Measurements from ENCODE around the gene UNC50. TPM values are rescaled to one million over a fixed set of nuclear protein-coding genes. Genes with fewer than 3 reads are reported as not detected.
A peak's percentile ranks its signal among the peaks of the same experiment; 100 is the strongest.
"Not testable (repeated sequence)": the region's sequence is repeated elsewhere in the genome, so short reads cannot be mapped to it uniquely, and the experiment has no call there.

Gene UNC50
- total RNA-seq, 2 donors from 2014 or later, result 19.5 to 26.0 TPM

GRCh38 chr2:98654699-98655495, 46.5 kb downstream of the UNC50 start:
- peaks cover 71% of the 10 kb centered on the region for H3K36me3 Mint-ChIP-seq (ENCODE audit: low read depth)
- peaks cover 66% of the 10 kb centered on the region for H3K4me1 Mint-ChIP-seq
- H3K4me3 Mint-ChIP-seq, result peak overlapping the region; percentile 93
- no peaks in the 10 kb centered on the region for H3K9me3 Mint-ChIP-seq
- peak; percentile 60 for ATAC-seq (replicated peaks)
- H3K27me3 Mint-ChIP-seq, result no peaks in the 10 kb centered on the region
- H3K27ac Mint-ChIP-seq, result peak overlapping the region; percentile 95

GRCh38 chr2:98656800-98657199, 48.4 kb downstream of the UNC50 start:
- Mint-ChIP-seq H3K4me1 (peaks cover 64% of the 10 kb centered on the region), H3K36me3 (ENCODE audit: low read depth) (peaks cover 71% of the 10 kb centered on the region), H3K27ac (peak overlapping the region; percentile 87), H3K27me3 (no peaks in the 10 kb centered on the region), H3K4me3 (peak overlapping the region; percentile 93), H3K9me3 (no peaks in the 10 kb centered on the region)
- ATAC-seq (replicated peaks), result peak; percentile 48

- Mint-ChIP-seq H3K36me3 (ENCODE audit: low read depth) (peaks cover 60% of the 10 kb centered on the region), H3K27me3 (no peaks in the 10 kb centered on the region), H3K27ac (peak overlapping the region; percentile 92), H3K4me1 (peaks cover 54% of the 10 kb centered on the region), H3K4me3 (peak overlapping the region; percentile 93), H3K9me3 (no peaks in the 10 kb centered on the region)
- ATAC-seq (replicated peaks), result peak; percentile 57
Observed at GRCh38 chr2:98658816-98659490, 50.6 kb downstream of the UNC50 start.

- peak overlapping the region; percentile 93 for H3K4me3 Mint-ChIP-seq
- not testable (repeated sequence) for H3K9me3 Mint-ChIP-seq, H3K27me3 Mint-ChIP-seq
- H3K4me1 Mint-ChIP-seq, result peaks cover 52% of the 10 kb centered on the region
- peak overlapping the region; percentile 92 for H3K27ac Mint-ChIP-seq
- peak; percentile 67 for ATAC-seq (replicated peaks)
- peaks cover 55% of the 10 kb centered on the region for H3K36me3 Mint-ChIP-seq (ENCODE audit: low read depth)
Observed at GRCh38 chr2:98659491-98659840, 51.1 kb downstream of the UNC50 start.

- Mint-ChIP-seq H3K27ac (peak overlapping the region; percentile 95), H3K9me3 (peaks cover 14% of the 10 kb centered on the region), H3K4me3 (peak overlapping the region; percentile 93), H3K4me1 (peaks cover 53% of the 10 kb centered on the region), H3K27me3 (no peaks in the 10 kb centered on the region), H3K36me3 (ENCODE audit: low read depth) (peaks cover 72% of the 10 kb centered on the region)
- ATAC-seq (replicated peaks), result peak; percentile 68
Observed at GRCh38 chr2:98663511-98664090, 55.2 kb downstream of the UNC50 start.

- peak overlapping the region; percentile 95 for H3K27ac Mint-ChIP-seq
- H3K4me3 Mint-ChIP-seq, result peak overlapping the region; percentile 93
- peaks cover 75% of the 10 kb centered on the region for H3K36me3 Mint-ChIP-seq (ENCODE audit: low read depth)
- peaks cover 52% of the 10 kb centered on the region for H3K4me1 Mint-ChIP-seq
- ATAC-seq (replicated peaks), result peak; percentile 48
- H3K27me3 Mint-ChIP-seq, result no peaks in the 10 kb centered on the region
- peaks cover 14% of the 10 kb centered on the region for H3K9me3 Mint-ChIP-seq
Observed at GRCh38 chr2:98664323-98664722, 55.9 kb downstream of the UNC50 start.

GRCh38 chr2:98665677-98666076, 57.3 kb downstream of the UNC50 start:
- H3K4me1 Mint-ChIP-seq, result peaks cover 44% of the 10 kb centered on the region
- peak overlapping the region; percentile 93 for H3K4me3 Mint-ChIP-seq
- ATAC-seq (replicated peaks), result peak; percentile 18
- H3K36me3 Mint-ChIP-seq (ENCODE audit: low read depth), result peaks cover 73% of the 10 kb centered on the region
- H3K27me3 Mint-ChIP-seq, result no peaks in the 10 kb centered on the region
- peaks cover 18% of the 10 kb centered on the region for H3K9me3 Mint-ChIP-seq
- H3K27ac Mint-ChIP-seq, result peak overlapping the region; percentile 95

Other genes with a start within 250 kb of the UNC50 start
- gene INPP4A, start 163.7 kb upstream of the UNC50 start, total RNA-seq, result 10 to 100 TPM; 66.4 to 74.8 TPM
- 10 to 100 TPM; 22.9 to 25.2 TPM for gene COA5, start 77 bp upstream of the UNC50 start, total RNA-seq
- 10 to 100 TPM; 79.7 to 99.0 TPM for gene MGAT4A, start 122.5 kb downstream of the UNC50 start, total RNA-seq